Muscle layer of colon (tissue), 2 donors: ENCODE measurements around the gene SLC44A4.

Experiments used
- H3K27ac ChIP-seq: one replicate; pipeline ENCODE4 v1.7.0; 2013; ENCODE audit warnings: low read depth, mild to moderate bottlenecking, low read length, moderate library complexity
- H3K27me3 ChIP-seq, 2 donors: one replicate each; pipeline ENCODE4 v1.7.0; 2013; ENCODE audit warnings: low read length in 2 of 2, mild to moderate bottlenecking in 2 of 2; ENCODE audit not compliant: insufficient read depth in 2 of 2, control insufficient read depth in 1 of 2
- H3K36me3 ChIP-seq: one replicate; pipeline ENCODE4 v1.7.0; 2013; ENCODE audit warnings: mild to moderate bottlenecking, low read length; ENCODE audit not compliant: insufficient read depth
- H3K4me1 ChIP-seq: one replicate; pipeline ENCODE4 v1.7.0; 2013; ENCODE audit warnings: mild to moderate bottlenecking, low read length; ENCODE audit not compliant: insufficient read depth
- H3K4me3 ChIP-seq, 2 donors: one replicate each; pipeline ENCODE4 v1.7.0; 2013; ENCODE audit warnings: low read length in 2 of 2, low read depth in 1 of 2, mild to moderate bottlenecking in 1 of 2, moderate library complexity in 1 of 2
- H3K9ac ChIP-seq: one replicate; pipeline ENCODE4 v1.7.0; 2013; ENCODE audit warnings: low read length
- H3K9me3 ChIP-seq: one replicate; pipeline ENCODE4 v1.7.0; 2013; ENCODE audit warnings: mild to moderate bottlenecking, low read length
- donor health status: abdominal sarcoma.
- donor health status: Adenocarcinoma of cecum.

The SLC44A4 gene

GRCh38 chr6:31900917-31901414 lies 22.2 kb upstream of the SLC44A4 start:
- Histone ChIP-seq H3K27ac (peak overlapping the region; percentile 80), H3K9ac (no peak overlapping the region), H3K36me3 (peaks cover 4% of the 10 kb centered on the region), H3K27me3 (no peaks in the 10 kb centered on the region), H3K4me1 (peaks cover 40% of the 10 kb centered on the region), H3K4me3 (peak overlapping the region; percentile 75 to 93), H3K9me3 (no peaks in the 10 kb centered on the region)

DNA sequence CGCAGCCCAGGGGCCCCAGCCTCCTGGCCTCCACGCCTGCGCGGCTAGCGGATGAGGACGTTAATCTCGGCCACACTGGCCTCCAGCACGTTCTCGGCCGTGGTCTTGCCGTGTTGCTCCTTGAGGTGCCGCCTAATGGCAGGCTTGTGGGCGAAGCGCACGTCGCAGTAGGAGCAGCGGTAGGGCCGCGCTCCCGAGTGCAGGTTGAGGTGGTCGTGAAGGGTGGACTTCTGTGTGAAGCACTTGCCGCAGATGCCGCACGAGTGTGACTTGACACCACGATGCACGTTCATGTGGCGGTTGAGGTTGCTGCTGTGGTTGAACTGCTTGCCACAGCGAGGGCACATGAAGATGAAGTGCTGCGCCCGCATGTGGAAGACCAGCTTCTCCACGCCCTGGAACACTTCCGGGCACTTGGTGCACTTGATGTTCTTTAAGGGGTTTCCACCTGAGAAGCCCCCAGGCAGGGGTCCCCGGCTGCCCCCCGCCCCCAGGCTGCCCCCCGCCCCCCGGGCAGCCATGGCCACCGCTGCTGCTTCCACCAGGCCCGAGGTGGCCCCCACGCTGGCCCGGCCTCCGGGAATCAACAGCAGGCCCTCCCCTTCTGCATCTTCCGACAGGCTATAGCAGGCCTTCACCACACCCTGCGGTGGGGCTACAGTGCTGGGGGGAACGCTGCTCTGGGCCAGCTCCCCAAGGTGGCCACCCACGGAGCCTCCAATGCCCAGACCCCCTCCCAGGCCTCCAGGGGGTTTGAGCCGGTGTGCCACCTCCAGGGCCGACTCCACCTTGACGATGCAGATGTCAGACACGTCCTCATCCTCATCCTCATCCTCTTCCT lies 21.3 kb upstream of the SLC44A4 start:
- no peaks in the 10 kb centered on the region for H3K9me3 ChIP-seq

DNA sequence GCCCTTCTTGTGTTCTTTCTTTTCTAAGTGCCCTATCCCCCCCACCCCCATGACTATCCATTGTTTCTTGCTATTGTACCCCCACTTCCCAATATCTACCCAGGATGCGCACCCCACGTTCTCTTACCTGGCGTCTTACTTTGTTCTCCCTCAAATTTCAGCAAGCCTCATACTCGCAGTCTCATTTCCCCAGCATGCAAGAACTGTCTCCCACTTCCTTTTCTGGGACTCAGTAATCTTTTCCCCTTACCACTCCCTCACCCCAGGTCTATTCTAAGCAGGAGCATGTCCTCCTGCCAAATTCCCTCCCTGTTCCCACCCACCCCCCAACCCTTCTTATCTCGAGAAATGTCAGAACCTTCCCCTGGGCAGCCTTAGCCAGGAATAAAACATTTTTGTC lies 20.4 kb upstream of the SLC44A4 start:
- no peaks in the 10 kb centered on the region for H3K9me3 ChIP-seq
- H3K4me3 ChIP-seq: no peak overlapping the region
- peaks cover 40% of the 10 kb centered on the region for H3K4me1 ChIP-seq
- no peaks in the 10 kb centered on the region for H3K27me3 ChIP-seq
- H3K36me3 ChIP-seq: peaks cover 7% of the 10 kb centered on the region
- no peak overlapping the region for H3K9ac ChIP-seq
- H3K27ac ChIP-seq: no peak overlapping the region

More for the DNA sequence above, 21.3 kb upstream of the SLC44A4 start:
- no peaks in the 10 kb centered on the region for H3K27me3 ChIP-seq
- no peak overlapping the region for H3K4me3 ChIP-seq
- H3K27ac ChIP-seq: no peak overlapping the region
- no peak overlapping the region for H3K9ac ChIP-seq
- H3K4me1 ChIP-seq: peaks cover 40% of the 10 kb centered on the region
- peaks cover 7% of the 10 kb centered on the region for H3K36me3 ChIP-seq

GRCh38 chr6:31898383-31899011 lies 19.7 kb upstream of the SLC44A4 start:
- Histone ChIP-seq H3K27ac (peak overlapping the region; percentile 96), H3K4me1 (peaks cover 37% of the 10 kb centered on the region)

GRCh38 chr6:31897612-31898382 lies 19.0 kb upstream of the SLC44A4 start, which contains the start of gene EHMT2:
Gene EHMT2, minus strand, starts transcription at chr6:31897698. Its CDS starts 21 bp downstream, at chr6:31897677.
- Histone ChIP-seq H3K27me3 (no peaks in the 10 kb centered on the region), H3K9ac (peak within 1 kb of the TSS; percentile 85), H3K4me1 (peaks cover 33% of the 10 kb centered on the region), H3K27ac (peak within 1 kb of the TSS; percentile 96), H3K36me3 (peaks cover 7% of the 10 kb centered on the region), H3K9me3 (no peaks in the 10 kb centered on the region), H3K4me3 (peak within 1 kb of the TSS; percentile 72 to 85)

More at GRCh38 chr6:31898383-31899011, 19.7 kb upstream of the SLC44A4 start:
- no peaks in the 10 kb centered on the region for H3K27me3 ChIP-seq
- peak overlapping the region; percentile 72 to 85 for H3K4me3 ChIP-seq
- no peaks in the 10 kb centered on the region for H3K9me3 ChIP-seq
- H3K36me3 ChIP-seq: peaks cover 7% of the 10 kb centered on the region
- H3K9ac ChIP-seq: peak overlapping the region; percentile 85

GRCh38 chr6:31896856-31897611 lies 18.2 kb upstream of the SLC44A4 start:
- Histone ChIP-seq H3K9me3 (no peaks in the 10 kb centered on the region), H3K36me3 (peaks cover 14% of the 10 kb centered on the region), H3K4me3 (peak overlapping the region; percentile 26 to 72), H3K4me1 (peaks cover 29% of the 10 kb centered on the region), H3K27ac (peak overlapping the region; percentile 82), H3K9ac (peak overlapping the region; percentile 13), H3K27me3 (no peaks in the 10 kb centered on the region)

DNA sequence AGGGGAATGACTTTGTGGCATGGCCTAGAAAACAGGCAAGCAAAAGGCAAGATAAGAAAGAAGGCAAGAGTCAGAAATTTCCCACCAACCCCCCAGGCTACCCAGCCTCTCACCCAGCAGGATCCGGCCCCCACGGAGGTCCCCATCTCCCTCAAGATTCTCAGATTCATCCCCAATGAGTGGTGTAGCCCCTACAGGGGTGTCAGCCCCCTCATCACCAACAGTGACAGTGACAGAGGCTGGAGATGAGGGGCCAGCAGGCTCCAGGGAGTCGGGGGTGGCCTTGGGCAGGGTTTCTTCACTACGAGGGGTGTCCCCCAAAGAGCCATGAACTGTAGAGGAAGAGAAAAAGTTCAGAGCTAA lies 17.7 kb upstream of the SLC44A4 start:
- H3K4me1 ChIP-seq: peaks cover 29% of the 10 kb centered on the region
- peaks cover 14% of the 10 kb centered on the region for H3K36me3 ChIP-seq

GRCh38 chr6:31892821-31893220 lies 14.0 kb upstream of the SLC44A4 start:
- no peak overlapping the region for H3K27ac ChIP-seq
- H3K27me3 ChIP-seq: no peaks in the 10 kb centered on the region
- no peak overlapping the region for H3K4me3 ChIP-seq
- no peak overlapping the region for H3K9ac ChIP-seq
- peaks cover 40% of the 10 kb centered on the region for H3K36me3 ChIP-seq
- H3K4me1 ChIP-seq: peaks cover 9% of the 10 kb centered on the region
- H3K9me3 ChIP-seq: no peaks in the 10 kb centered on the region

More for the DNA sequence above, 17.7 kb upstream of the SLC44A4 start:
- Histone ChIP-seq H3K4me3 (peak overlapping the region; percentile 26 to 72), H3K27me3 (no peaks in the 10 kb centered on the region), H3K9ac (peak overlapping the region; percentile 13), H3K9me3 (no peaks in the 10 kb centered on the region), H3K27ac (peak overlapping the region; percentile 82)

DNA sequence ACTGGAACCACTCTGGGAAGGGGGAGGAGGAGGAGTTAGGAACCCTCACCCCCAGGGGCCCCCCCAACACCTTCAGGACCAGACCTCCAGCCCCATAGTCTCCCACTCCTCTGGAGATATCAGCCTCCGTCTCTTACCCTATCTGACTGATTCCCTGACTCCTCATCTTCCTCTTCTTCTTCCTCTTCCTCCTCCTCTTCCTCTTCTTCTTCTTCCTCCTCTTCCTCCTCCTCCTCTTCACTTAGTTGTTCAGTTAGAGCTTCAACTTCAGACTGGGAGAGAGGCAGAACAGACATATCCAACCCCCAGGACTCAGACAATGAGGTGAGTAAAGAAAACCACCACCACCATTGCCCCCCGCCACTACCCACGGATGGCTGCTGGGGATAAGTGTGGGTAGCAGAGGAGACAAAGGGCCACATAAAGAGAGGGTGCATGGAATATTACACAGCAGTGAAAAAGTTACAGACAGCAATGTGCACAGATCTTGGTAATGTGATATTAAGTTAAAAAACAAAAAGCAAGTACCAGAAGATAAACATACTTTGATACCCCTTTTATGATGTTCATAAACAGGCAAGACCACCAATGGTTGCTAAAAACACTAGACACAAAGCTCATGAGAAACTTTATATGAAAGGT lies 10.7 kb upstream of the SLC44A4 start:
- Histone ChIP-seq H3K9ac (no peak overlapping the region), H3K27ac (no peak overlapping the region), H3K36me3 (peaks cover 54% of the 10 kb centered on the region), H3K9me3 (no peaks in the 10 kb centered on the region), H3K4me3 (no peak overlapping the region), H3K4me1 (no peaks in the 10 kb centered on the region), H3K27me3 (no peaks in the 10 kb centered on the region)
